CD4-positive, alpha-beta T cell treated with Interferon gamma for 1 hour (primary cell): ENCODE results near the gene STARD13.

ENCODE experiments used
- DNase-seq: peaks from one replicate; pipeline ENCODE4 v3.0.0-alpha.2; 2020

Gene STARD13

GRCh38 chr13:33080972-33081590, 204.5 kb downstream of the STARD13 start:
- DNase-seq = no peak

- DNase-seq = no peak
These were observed 205.6 kb downstream of the STARD13 start for GRCh38 chr13:33079960-33080359.

DNA sequence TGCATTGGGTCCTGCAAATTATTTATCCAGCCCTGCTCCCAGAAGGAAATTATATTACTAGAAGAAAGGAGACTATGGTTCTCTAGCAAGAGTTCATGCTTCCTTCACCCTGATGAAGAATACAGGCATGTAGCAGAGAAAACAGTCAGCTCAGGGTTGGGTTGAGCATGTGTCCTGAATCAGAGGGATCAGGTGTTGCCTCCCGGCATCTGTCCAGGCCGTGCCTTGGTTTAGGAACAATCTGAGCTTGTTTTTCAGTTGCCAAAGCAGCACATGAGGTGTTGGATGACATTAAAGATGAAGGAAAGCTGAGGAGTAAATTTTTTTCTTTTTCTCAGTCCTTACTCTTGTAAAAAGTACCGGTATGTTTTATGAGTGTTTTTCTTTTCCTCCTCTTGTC, 207.3 kb downstream of the STARD13 start:
- DNase-seq = no peak

GRCh38 chr13:33076001-33076992, 209.3 kb downstream of the STARD13 start:
- DNase-seq = no peak

GRCh38 chr13:33073338-33073737, 212.2 kb downstream of the STARD13 start:
- no peak for DNase-seq

- DNase-seq = no peak
These were observed 212.8 kb downstream of the STARD13 start for GRCh38 chr13:33072759-33073158.

DNA sequence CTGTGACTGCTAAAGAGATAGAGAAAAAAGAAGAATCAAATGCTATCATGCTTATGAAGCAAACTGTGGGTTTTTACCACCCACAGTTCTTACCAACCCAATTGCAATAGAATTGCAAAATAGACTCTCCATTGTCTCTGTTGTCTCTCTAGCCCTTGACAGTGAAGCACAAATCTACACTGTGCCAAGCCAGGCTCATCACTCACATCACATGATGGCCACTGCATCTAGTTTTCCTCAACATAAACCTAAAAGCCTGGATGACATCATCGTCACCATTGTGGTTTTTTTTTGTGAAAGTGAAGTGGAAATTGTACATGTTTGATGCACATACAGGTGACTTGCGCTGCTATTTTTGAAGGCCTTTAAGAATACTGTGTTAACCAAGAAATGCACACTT, 213.3 kb downstream of the STARD13 start:
- no peak for DNase-seq

DNA sequence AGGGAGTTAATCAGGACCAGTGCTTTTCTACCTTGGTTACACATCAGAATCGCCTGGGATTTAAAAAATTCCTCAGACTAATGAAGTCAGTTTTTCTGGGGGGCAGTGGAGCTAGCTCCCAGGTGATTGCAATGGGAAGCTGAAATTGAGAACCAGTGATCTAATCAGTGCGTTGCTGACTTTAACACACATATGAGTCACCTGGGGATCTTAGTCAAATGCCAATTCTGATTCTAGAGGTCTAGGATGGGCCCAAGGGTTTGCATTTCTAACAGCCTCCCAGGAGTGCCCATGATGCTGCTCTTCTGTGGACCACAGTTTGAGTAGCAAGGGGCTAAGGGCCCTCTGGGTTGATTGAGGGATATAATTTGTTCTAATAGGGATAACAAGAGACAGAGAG, 214.8 kb downstream of the STARD13 start:
- no peak for DNase-seq

GRCh38 chr13:33069365-33069764, 216.2 kb downstream of the STARD13 start:
- DNase-seq = no peak

DNA sequence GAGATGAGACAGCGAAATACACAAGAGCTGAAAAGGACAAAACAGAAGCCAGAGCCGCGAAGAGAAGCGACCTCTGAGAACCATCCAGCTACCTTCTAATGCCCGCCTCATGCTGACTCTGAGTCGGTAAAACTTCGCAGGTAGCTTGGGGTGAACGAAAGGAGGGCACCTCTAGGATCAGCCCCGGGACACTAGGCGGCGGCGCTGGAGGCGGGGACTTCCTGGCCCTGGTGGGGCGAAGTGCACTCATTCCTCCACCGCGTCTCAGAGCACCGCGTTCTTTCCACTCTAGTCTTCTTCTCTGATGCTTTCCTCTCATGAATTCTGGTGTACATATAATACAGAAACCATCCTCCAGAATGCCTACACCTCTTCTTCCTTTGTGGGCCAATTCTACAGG, 219.2 kb downstream of the STARD13 start:
- no peak for DNase-seq

GRCh38 chr13:33060815-33061214, 224.7 kb downstream of the STARD13 start:
- DNase-seq = no peak

GRCh38 chr13:33058776-33059327, 226.7 kb downstream of the STARD13 start:
- no peak for DNase-seq

- DNase-seq = no peak
These were observed 228.4 kb downstream of the STARD13 start for GRCh38 chr13:33057019-33057780.

DNA sequence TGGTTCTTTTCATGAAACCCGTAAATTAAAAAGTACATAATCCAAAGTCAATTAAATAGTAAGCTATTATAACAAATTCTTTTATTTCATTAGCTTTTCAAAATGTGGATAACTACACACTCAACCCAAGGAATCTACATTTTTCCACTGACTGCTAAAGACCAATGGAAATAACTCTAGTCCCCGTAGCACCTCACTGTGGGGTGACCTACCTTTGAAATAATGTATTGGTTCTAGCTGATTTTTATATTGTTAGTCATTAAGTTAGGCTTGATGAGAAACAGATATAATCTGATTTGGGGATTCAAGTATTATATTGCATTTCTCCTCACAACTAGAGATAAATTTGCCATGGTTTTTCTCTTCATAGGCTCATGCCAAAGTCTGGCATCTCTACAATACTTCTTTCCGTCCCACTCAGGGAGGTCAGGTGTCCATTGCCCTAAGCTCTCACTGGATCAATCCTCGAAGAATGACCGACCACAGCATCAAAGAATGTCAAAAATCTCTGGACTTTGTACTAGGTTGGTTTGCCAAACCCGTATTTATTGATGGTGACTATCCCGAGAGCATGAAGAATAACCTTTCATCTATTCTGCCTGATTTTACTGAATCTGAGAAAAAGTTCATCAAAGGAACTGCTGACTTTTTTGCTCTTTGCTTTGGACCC, 232.0 kb downstream of the STARD13 start:
- DNase-seq = no peak
